Measurements from ENCODE around the gene GPR146. TPM values are rescaled to one million over a fixed set of nuclear protein-coding genes. Genes with fewer than 3 reads are reported as not detected.
A peak's percentile ranks its signal among the peaks of the same experiment; 100 is the strongest.

Gene GPR146
- total and polyA plus RNA-seq, 2 of the 13 experiments (the other 11 are each of a cell fraction or from before 2014, with no cell fraction given): 2.0 to 15.9 TPM

DNA sequence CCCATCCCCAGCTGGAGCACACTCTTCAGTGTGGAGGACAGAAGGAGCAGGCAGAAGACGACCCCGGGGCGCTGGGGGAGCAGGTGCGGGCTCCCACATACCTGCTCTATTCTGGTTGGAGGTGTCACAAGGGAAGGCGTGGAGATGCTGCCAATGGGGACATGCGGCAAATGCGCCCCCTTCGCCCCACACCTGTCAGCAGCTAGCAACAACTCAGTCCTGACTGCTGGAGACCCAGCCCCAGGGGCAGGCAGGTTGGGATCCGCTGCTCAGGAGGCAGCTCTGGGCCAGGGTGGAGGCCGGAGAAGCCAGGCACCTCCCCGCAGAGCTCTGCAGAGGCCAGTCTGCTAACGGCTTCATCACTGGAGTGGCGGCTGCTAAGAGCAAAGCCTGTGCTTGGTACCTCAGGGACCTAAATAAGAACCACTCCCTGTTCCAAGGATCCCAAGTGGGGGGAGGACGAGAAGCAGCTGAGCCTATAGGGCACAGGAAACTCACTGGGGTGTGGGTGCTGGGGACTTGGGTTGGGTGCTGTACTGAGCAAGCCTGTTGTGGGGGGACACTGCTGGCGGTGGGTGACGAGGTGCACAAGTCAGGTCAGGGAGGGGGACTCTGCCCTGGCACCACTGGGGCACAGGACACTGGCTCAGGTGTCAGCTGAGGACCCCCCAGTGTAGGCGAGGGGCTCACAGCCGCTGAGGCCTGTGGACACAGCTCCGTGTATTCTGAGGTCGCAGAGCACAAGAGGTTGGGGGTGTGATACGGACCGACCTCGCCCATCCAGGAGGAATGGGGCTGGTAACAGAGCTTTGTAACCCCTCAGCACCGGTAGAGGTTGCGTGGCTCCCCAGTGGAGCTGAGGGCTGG lies 19.2 kb upstream of the GPR146 start:
- no peak for DNase-seq (ENCODE audit: low spot score)
- Histone ChIP-seq H3K27me3 (ENCODE audit: control insufficient read depth in 1 of 2, insufficient read depth in 2 of 2, low read length in 2 of 2) (no peaks in the 10 kb centered on the region), H3K36me3 (replicated peaks in 1 of 2; ENCODE audit: control insufficient read depth in 1 of 2, insufficient read depth in 2 of 2, low read length in 2 of 2) (peaks cover 3 to 13% of the 10 kb centered on the region in 2 experiments; a peak in 4 of 5 replicates), H4K20me1 (ENCODE audit: insufficient read depth, low read length) (no peaks in the 10 kb centered on the region), H3K4me3 (replicated peaks in 1 of 3; ENCODE audit: insufficient read depth in 1 of 3, low read depth in 2 of 3, low read length in 3 of 3) (no peak overlapping the region), H3K9me3 (ENCODE audit: low read length) (no peaks in the 10 kb centered on the region), H3K4me1 (ENCODE audit: insufficient read depth, low read length) (peaks cover 28% of the 10 kb centered on the region), H2AFZ (ENCODE audit: low read length) (no peak overlapping the region), H3K4me2 (ENCODE audit: low read depth, low read length) (no peak overlapping the region), H3K27ac (ENCODE audit: extremely low read length, insufficient read depth, low read length) (no peak overlapping the region), H3K79me2 (ENCODE audit: insufficient read depth, low read length) (peaks cover 15% of the 10 kb centered on the region), H3K9ac (ENCODE audit: insufficient read depth, low read depth, low read length) (no peak overlapping the region)
- no peak for FAIRE-seq
- POLR2A ChIA-PET: interaction anchor here (1.3 kb wide), 1 partner anchor 32 kb away, joined by 5 read pairs; no protein-coding TSS in a partner anchor
- TF ChIP-seq, protein P1, sequence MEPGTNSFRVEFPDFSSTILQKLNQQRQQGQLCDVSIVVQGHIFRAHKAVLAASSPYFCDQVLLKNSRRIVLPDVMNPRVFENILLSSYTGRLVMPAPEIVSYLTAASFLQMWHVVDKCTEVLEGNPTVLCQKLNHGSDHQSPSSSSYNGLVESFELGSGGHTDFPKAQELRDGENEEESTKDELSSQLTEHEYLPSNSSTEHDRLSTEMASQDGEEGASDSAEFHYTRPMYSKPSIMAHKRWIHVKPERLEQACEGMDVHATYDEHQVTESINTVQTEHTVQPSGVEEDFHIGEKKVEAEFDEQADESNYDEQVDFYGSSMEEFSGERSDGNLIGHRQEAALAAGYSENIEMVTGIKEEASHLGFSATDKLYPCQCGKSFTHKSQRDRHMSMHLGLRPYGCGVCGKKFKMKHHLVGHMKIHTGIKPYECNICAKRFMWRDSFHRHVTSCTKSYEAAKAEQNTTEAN (CRISPR knock-in tag; conservative IDR thresholded peaks at IDR 0.05): no peak
- TF ChIP-seq HHEX (CRISPR knock-in tag; IDR thresholded peaks at IDR 0.05): no peak
- TF ChIP-seq AGO2 (optimal IDR thresholded peaks at IDR 0.05; ENCODE audit: low read depth, low read length): peak; percentile 33
- TF ChIP-seq, protein P2, sequence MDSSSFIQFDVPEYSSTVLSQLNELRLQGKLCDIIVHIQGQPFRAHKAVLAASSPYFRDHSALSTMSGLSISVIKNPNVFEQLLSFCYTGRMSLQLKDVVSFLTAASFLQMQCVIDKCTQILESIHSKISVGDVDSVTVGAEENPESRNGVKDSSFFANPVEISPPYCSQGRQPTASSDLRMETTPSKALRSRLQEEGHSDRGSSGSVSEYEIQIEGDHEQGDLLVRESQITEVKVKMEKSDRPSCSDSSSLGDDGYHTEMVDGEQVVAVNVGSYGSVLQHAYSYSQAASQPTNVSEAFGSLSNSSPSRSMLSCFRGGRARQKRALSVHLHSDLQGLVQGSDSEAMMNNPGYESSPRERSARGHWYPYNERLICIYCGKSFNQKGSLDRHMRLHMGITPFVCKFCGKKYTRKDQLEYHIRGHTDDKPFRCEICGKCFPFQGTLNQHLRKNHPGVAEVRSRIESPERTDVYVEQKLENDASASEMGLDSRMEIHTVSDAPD (CRISPR knock-in tag; IDR thresholded peaks at IDR 0.05): no peak
- CTCF ChIA-PET (ENCODE audit: low intra/inter-chr PET ratio, low total read pairs): no interaction called here
- in situ Hi-C loops (cut with HindIII; ENCODE audit: extremely low pct_ligation_motif_present, low pct_unique_long_range_greater_than_20kb): no loop called here
- intact Hi-C loops (cut with micrococcal nuclease; ENCODE audit: unreplicated experiment): no loop called here
- WGBS (ENCODE audit: low lambda C conversion rate): 94% methylated on average over 10 of the region's 25 CpGs
- ATAC-seq: no peak
- BruUV-seq (replicated peaks): no TSS peak

All from HepG2 (cell line).